Measurements from ENCODE around the gene GPS2.
A peak's percentile ranks its signal among the peaks of the same experiment; 100 is the strongest.
"Not testable (repeated sequence)": the region's sequence is repeated elsewhere in the genome, so short reads cannot be mapped to it uniquely, and the experiment has no call there.

Gene GPS2

GRCh38 chr17:7334938-7335538 lies 19.9 kb upstream of the GPS2 start:
- Histone ChIP-seq H3K27me3 (ENCODE audit: control insufficient read depth, insufficient read depth, low read length) (peaks cover 11% of the 10 kb centered on the region), H3K4me3 (ENCODE audit: low read length) (no peak overlapping the region), H3K4me1 (ENCODE audit: control insufficient read depth, insufficient read depth, low read length) (no peaks in the 10 kb centered on the region), H3K36me3 (ENCODE audit: control insufficient read depth, insufficient read depth, low read length) (no peaks in the 10 kb centered on the region), H3K9ac (ENCODE audit: low read length) (no peak overlapping the region), H3K9me3 (ENCODE audit: control insufficient read depth, low read length) (no peaks in the 10 kb centered on the region)

DNA sequence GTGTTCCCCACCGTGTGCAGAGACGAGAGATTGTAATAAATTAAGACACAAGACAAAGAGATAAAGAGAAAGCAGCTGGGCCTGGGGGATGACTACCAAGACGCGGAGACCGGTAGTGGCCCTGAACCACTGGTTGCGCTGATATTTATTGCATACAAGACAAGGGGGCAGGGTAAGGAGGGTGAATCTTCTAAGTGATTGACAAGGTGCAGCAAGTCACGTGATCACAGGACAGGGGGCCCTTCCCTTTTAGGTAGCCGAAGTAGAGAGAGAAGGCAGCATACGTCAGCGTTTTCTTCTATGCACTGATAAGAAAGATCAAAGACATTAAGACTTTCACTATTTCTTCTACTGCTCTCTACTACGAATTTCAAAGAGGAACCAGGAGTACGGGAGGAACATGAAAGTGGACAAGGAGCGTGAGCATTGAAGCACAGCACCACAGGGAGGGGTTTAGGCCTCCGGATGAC lies 17.5 kb upstream of the GPS2 start:
- not testable (repeated sequence) for H3K4me1 ChIP-seq (ENCODE audit: control insufficient read depth, insufficient read depth, low read length); H3K9ac ChIP-seq (ENCODE audit: low read length); H3K9me3 ChIP-seq (ENCODE audit: control insufficient read depth, low read length); H3K36me3 ChIP-seq (ENCODE audit: control insufficient read depth, insufficient read depth, low read length); H3K4me3 ChIP-seq (ENCODE audit: low read length)
- peaks cover 11% of the 10 kb centered on the region for H3K27me3 ChIP-seq (ENCODE audit: control insufficient read depth, insufficient read depth, low read length)

DNA sequence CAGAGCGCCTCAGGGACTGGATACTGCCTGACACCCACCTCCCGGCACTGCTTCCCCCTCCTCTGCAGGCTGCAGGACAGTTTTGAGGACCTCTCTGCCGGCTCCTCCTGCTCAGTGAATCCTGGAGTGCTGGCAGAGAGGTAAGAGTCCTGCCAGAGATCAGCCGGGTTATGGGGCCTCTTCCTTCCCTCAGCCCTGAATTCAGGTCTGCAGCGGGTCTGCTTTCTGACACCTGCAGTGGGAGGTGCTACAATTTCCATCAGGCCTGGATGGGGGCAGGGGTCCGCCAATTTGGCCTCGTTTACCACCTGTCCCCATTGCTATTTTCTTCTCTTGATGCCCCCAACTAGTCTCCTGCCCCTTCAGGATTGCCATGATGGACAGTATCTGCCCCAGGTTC lies 17.0 kb upstream of the GPS2 start:
- Histone ChIP-seq H3K4me1 (ENCODE audit: control insufficient read depth, insufficient read depth, low read length) (peaks cover 6% of the 10 kb centered on the region), H3K9me3 (ENCODE audit: control insufficient read depth, low read length) (no peaks in the 10 kb centered on the region), H3K36me3 (ENCODE audit: control insufficient read depth, insufficient read depth, low read length) (no peaks in the 10 kb centered on the region), H3K27me3 (ENCODE audit: control insufficient read depth, insufficient read depth, low read length) (peaks cover 11% of the 10 kb centered on the region), H3K9ac (ENCODE audit: low read length) (no peak overlapping the region), H3K4me3 (ENCODE audit: low read length) (no peak overlapping the region)

DNA sequence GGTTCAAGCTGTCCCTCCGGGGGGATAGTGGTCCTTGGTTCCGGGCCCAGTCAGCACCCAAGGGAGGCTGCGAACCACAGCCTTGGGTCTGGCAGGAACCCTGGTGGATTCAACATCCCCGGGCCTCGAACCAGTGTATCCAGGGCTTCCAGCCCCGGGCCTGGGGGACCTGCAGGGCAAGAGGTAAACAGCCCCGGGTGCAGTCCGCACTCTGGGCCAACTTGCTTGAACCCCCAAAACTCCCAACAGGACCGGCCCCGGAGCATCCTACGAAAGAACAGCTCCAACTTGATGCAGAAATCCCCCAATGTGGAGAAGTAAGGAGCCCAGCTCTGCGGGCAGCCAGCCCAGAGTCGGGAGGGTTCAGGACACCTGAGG lies 15.5 kb upstream of the GPS2 start:
- H3K9ac ChIP-seq (ENCODE audit: low read length), result no peak overlapping the region
- no peaks in the 10 kb centered on the region for H3K36me3 ChIP-seq (ENCODE audit: control insufficient read depth, insufficient read depth, low read length)
- H3K27me3 ChIP-seq (ENCODE audit: control insufficient read depth, insufficient read depth, low read length), result no peaks in the 10 kb centered on the region
- peaks cover 6% of the 10 kb centered on the region for H3K4me1 ChIP-seq (ENCODE audit: control insufficient read depth, insufficient read depth, low read length)
- no peaks in the 10 kb centered on the region for H3K9me3 ChIP-seq (ENCODE audit: control insufficient read depth, low read length)
- H3K4me3 ChIP-seq (ENCODE audit: low read length), result no peak overlapping the region

DNA sequence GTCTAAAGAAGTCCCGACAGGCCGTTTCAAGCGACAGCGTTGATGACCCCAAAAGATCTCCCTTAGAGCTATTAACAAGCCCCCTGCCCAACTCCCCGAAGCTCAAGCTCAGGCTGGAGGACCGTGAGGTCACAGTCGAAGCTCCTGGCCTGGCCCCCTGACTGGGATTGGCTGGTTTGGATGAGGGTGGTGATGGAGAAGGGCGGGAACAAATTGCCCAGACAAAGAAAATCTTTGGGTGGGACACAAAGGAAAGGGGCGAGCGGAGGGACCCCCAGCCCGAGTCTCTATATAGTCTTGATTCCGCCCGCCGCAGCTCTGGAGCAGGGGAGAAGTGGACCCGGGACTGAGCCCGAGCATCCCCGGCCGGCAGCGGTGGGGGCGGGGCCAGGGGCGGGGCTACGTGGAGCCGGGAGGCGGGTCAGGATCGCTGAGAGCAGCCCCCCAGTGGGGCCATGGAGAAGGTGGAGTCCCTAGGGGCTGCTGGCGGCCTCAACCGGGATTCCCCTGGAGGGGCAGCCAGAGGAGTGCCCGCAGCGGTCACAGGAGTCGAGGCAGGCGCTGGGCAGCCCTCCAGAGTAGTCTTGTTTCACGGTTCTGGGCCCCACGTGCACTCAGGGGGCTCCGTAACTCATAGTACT lies 15.0 kb upstream of the GPS2 start:
- Histone ChIP-seq H3K9ac (ENCODE audit: low read length) (peak overlapping the region; percentile 79), H3K4me1 (ENCODE audit: control insufficient read depth, insufficient read depth, low read length) (peaks cover 6% of the 10 kb centered on the region), H3K36me3 (ENCODE audit: control insufficient read depth, insufficient read depth, low read length) (no peaks in the 10 kb centered on the region), H3K9me3 (ENCODE audit: control insufficient read depth, low read length) (no peaks in the 10 kb centered on the region), H3K27me3 (ENCODE audit: control insufficient read depth, insufficient read depth, low read length) (no peaks in the 10 kb centered on the region), H3K4me3 (ENCODE audit: low read length) (peak overlapping the region; percentile 95)

- H3K27me3 ChIP-seq (ENCODE audit: control insufficient read depth, insufficient read depth, low read length), result no peaks in the 10 kb centered on the region
- peak overlapping the region; percentile 79 for H3K9ac ChIP-seq (ENCODE audit: low read length)
- H3K9me3 ChIP-seq (ENCODE audit: control insufficient read depth, low read length), result no peaks in the 10 kb centered on the region
- peak overlapping the region; percentile 95 for H3K4me3 ChIP-seq (ENCODE audit: low read length)
- H3K36me3 ChIP-seq (ENCODE audit: control insufficient read depth, insufficient read depth, low read length), result peaks cover 4% of the 10 kb centered on the region
- peaks cover 6% of the 10 kb centered on the region for H3K4me1 ChIP-seq (ENCODE audit: control insufficient read depth, insufficient read depth, low read length)
Measured at GRCh38 chr17:7329374-7329996, 14.3 kb upstream of the GPS2 start.

GRCh38 chr17:7328840-7329373 lies 13.7 kb upstream of the GPS2 start, which contains the start of gene NEURL4:
TSS of gene NEURL4 (minus strand) at chr17:7329335. CDS start at chr17:7329312, 23 bp downstream.
- no peaks in the 10 kb centered on the region for H3K27me3 ChIP-seq (ENCODE audit: control insufficient read depth, insufficient read depth, low read length)
- H3K4me1 ChIP-seq (ENCODE audit: control insufficient read depth, insufficient read depth, low read length), result peaks cover 6% of the 10 kb centered on the region
- peak within 1 kb of the TSS; percentile 79 for H3K9ac ChIP-seq (ENCODE audit: low read length)
- H3K4me3 ChIP-seq (ENCODE audit: low read length), result peak within 1 kb of the TSS; percentile 95
- no peaks in the 10 kb centered on the region for H3K9me3 ChIP-seq (ENCODE audit: control insufficient read depth, low read length)
- peaks cover 8% of the 10 kb centered on the region for H3K36me3 ChIP-seq (ENCODE audit: control insufficient read depth, insufficient read depth, low read length)

DNA sequence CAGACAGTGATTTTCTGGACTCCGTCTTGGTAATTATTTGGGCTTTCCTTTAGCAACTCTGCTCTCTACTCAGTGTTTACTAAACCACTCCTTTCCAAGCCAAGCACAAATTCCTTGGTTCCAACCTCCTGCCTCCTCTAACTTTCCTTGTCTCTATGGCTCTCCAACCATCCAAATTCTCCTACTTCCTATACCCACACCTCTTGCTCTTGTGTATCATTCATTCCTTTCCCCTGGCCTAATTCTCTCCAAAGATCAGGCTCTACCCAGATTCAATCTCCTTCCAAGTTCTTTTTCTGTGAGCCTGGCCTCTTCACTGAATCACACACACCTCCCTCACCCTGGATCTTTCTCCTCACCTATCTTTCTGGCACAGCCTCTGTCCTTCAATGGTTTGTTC lies 12.8 kb upstream of the GPS2 start:
- Histone ChIP-seq H3K4me1 (ENCODE audit: control insufficient read depth, insufficient read depth, low read length) (peaks cover 6% of the 10 kb centered on the region), H3K9me3 (ENCODE audit: control insufficient read depth, low read length) (no peaks in the 10 kb centered on the region), H3K27me3 (ENCODE audit: control insufficient read depth, insufficient read depth, low read length) (no peaks in the 10 kb centered on the region), H3K36me3 (ENCODE audit: control insufficient read depth, insufficient read depth, low read length) (peaks cover 12% of the 10 kb centered on the region), H3K9ac (ENCODE audit: low read length) (peak overlapping the region; percentile 79), H3K4me3 (ENCODE audit: low read length) (no peak overlapping the region)

DNA sequence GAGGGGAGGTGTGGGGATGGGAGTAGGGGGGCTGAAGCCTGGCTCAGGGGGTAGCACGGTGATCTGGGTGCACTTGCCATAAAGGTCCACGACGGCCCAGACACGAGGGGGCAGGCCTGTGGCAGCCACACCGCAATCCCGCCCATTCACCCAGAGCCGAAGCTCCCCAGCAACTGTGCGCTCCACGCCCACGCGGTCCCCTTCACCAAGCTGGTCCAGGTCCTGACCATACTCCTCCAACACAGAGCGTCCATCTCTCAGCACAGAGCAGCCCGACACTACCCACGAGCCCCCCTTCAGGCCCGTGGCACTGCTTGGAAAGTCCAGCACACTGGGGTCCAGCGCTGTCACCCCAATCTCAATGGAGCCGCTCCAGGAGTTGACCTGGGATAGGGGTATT lies 12.3 kb upstream of the GPS2 start:
- no peaks in the 10 kb centered on the region for H3K9me3 ChIP-seq (ENCODE audit: control insufficient read depth, low read length)

GRCh38 chr17:7327056-7327455 lies 11.9 kb upstream of the GPS2 start:
- Histone ChIP-seq H3K4me1 (ENCODE audit: control insufficient read depth, insufficient read depth, low read length) (peaks cover 6% of the 10 kb centered on the region), H3K9me3 (ENCODE audit: control insufficient read depth, low read length) (no peaks in the 10 kb centered on the region), H3K9ac (ENCODE audit: low read length) (no peak overlapping the region), H3K4me3 (ENCODE audit: low read length) (no peak overlapping the region), H3K27me3 (ENCODE audit: control insufficient read depth, insufficient read depth, low read length) (no peaks in the 10 kb centered on the region), H3K36me3 (ENCODE audit: control insufficient read depth, insufficient read depth, low read length) (peaks cover 12% of the 10 kb centered on the region)

More for the DNA sequence above, 12.3 kb upstream of the GPS2 start:
- H3K4me3 ChIP-seq (ENCODE audit: low read length), result no peak overlapping the region
- H3K9ac ChIP-seq (ENCODE audit: low read length), result no peak overlapping the region
- peaks cover 12% of the 10 kb centered on the region for H3K36me3 ChIP-seq (ENCODE audit: control insufficient read depth, insufficient read depth, low read length)
- H3K27me3 ChIP-seq (ENCODE audit: control insufficient read depth, insufficient read depth, low read length), result no peaks in the 10 kb centered on the region
- H3K4me1 ChIP-seq (ENCODE audit: control insufficient read depth, insufficient read depth, low read length), result peaks cover 6% of the 10 kb centered on the region

- Histone ChIP-seq H3K27me3 (ENCODE audit: control insufficient read depth, insufficient read depth, low read length) (no peaks in the 10 kb centered on the region), H3K4me1 (ENCODE audit: control insufficient read depth, insufficient read depth, low read length) (peaks cover 6% of the 10 kb centered on the region), H3K36me3 (ENCODE audit: control insufficient read depth, insufficient read depth, low read length) (peaks cover 12% of the 10 kb centered on the region), H3K4me3 (ENCODE audit: low read length) (no peak overlapping the region), H3K9ac (ENCODE audit: low read length) (no peak overlapping the region), H3K9me3 (ENCODE audit: control insufficient read depth, low read length) (no peaks in the 10 kb centered on the region)
Measured at GRCh38 chr17:7326186-7326585, 11.0 kb upstream of the GPS2 start.

DNA sequence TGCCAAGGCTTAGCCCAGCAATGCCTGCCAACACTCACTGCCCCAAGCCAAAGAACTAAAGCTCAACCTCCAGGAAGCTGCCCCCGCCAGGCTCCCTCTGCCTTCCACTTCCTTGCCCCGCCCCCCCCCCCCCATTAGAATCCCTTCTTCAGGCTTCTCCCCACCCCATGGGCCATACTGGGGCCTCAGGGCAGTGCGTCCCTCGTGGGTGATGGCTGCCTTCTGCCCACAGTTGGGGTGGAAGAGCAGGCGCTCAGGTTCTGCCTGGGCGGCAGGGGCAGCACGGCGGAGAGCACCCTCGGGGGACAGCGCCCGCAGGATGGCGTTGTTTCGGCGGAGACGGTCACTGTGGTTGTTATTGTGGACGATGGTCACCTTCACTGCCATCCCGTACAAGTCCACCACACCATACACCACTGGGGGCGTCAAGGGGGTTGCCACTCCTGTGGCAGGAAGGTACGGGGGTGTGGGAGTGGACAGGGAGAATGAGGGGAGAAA lies 9.9 kb upstream of the GPS2 start:
- Histone ChIP-seq H3K27me3 (ENCODE audit: control insufficient read depth, insufficient read depth, low read length) (no peaks in the 10 kb centered on the region), H3K9ac (ENCODE audit: low read length) (no peak overlapping the region), H3K36me3 (ENCODE audit: control insufficient read depth, insufficient read depth, low read length) (peaks cover 12% of the 10 kb centered on the region), H3K4me3 (ENCODE audit: low read length) (no peak overlapping the region), H3K4me1 (ENCODE audit: control insufficient read depth, insufficient read depth, low read length) (peaks cover 6% of the 10 kb centered on the region), H3K9me3 (ENCODE audit: control insufficient read depth, low read length) (no peaks in the 10 kb centered on the region)
